Right lobe of liver (tissue), 6 donors: ENCODE data around the gene GMNC. TPM values are rescaled to one million over a fixed set of nuclear protein-coding genes. Genes with fewer than 3 reads are reported as not detected.

Experiments used
- ATAC-seq, 4 donors: fragments of 200-7000 bp; cut with Tn5 transposase; one replicate each; pipeline ENCODE4 v1.9.1; 2020; ENCODE audit warnings: mild to moderate bottlenecking in 4 of 4, moderate library complexity in 4 of 4
- DNase-seq, 3 donors: peaks; one replicate each; pipeline ENCODE4 v3.0.0-alpha.2; 2020
- H3K27ac ChIP-seq, 3 donors: fragments of 200-600 bp; one replicate each; pipeline ENCODE4 v1.8.0; 2022
- H3K27me3 ChIP-seq, 2 donors: fragments of 200-600 bp; one replicate each; pipeline ENCODE4 v1.8.0; 2022
- H3K36me3 ChIP-seq, 4 donors: fragments of 200-600 bp; sonication (generic) in 1 of 4; one replicate each; pipeline versions ENCODE4 v1.5.1 to v1.8.0; 2017 to 2022; ENCODE audit warnings: control low read depth in 1 of 4
- H3K4me1 ChIP-seq, 4 donors: fragments of 200-600 bp; sonication (generic) in 1 of 4; one replicate each; pipeline versions ENCODE4 v1.5.1 to v1.8.0; 2017 to 2022; ENCODE audit warnings: control low read depth in 1 of 4
- H3K4me3 ChIP-seq, 3 donors: fragments of 200-600 bp; one replicate each; pipeline ENCODE4 v1.8.0; 2022
- H3K9me3 ChIP-seq, 4 donors: fragments of 200-600 bp; sonication (generic) in 1 of 4; one replicate each; pipeline versions ENCODE4 v1.5.1 to v1.8.0; 2017 to 2022; ENCODE audit warnings: control low read depth in 1 of 4
- CTCF ChIP-seq, 4 donors: fragments of 200-600 bp in 3 of 4; fragments of 450-650 bp in 1 of 4; IDR thresholded peaks; one replicate each; pipeline versions ENCODE4 v1.5.1 to v1.8.0; 2016 to 2022; ENCODE audit warnings: antibody characterized with exemption in 4 of 4, mild to moderate bottlenecking in 2 of 4
- POLR2A ChIP-seq: fragments of 450-650 bp; IDR thresholded peaks from one replicate; pipeline ENCODE4 v1.6.1; 2017; ENCODE audit warnings: antibody characterized with exemption, mild to moderate bottlenecking
- WGBS: methylation state at CpG from one replicate; pipeline ENCODE4 v1.1.6; 2018; ENCODE audit warnings: low coverage, low lambda C conversion rate; ENCODE audit not compliant: insufficient coverage; ENCODE audit errors: missing lambda C conversion rate; 5-methylcytosine and 5-hydroxymethylcytosine counted together
- intact Hi-C, 2 donors: fragments of 100-400 bp; cut with DNase I; formaldehyde crosslinking; loops; one replicate each; pipeline versions ENCODE4 v1.11.2 to v1.14.1; 2022
- total RNA-seq, 6 experiments: library from RNA; depleted of rRNA in 2 of 6; stranded (reverse); fragments of >200 nt in 2 of 6; fragmentation: NEBNext Ultra II Directional in 3 of 6; extraction: Animal tissue kit (Norgen Biotek cat#: 25700) in 3 of 6; gene quantifications; one replicate each; pipeline versions ENCODE4 v1.1.0 to v1.2.4, GENCODE V29; 2016 to 2023
- donor health status: DM: no; HTN: yes; CAD: no.
- donor health status: DM: no; HTN: no; CAD: no.
- donor health status: DM: no; HTN: no; CAD: no.
- donor health status: DM: no; HTN: yes; CAD: no.
- donor health status: DM: no; HTN: yes; CAD: no.

GMNC gene
- total RNA-seq, 6 experiments from 2014 or later, result 1.7 to 8.6 (median 6.2) TPM

GRCh38 chr3:190840146-190840545 lies 22.3 kb downstream of the GMNC start:
- no peaks in the 10 kb centered on the region for H3K9me3 ChIP-seq
- no peak for ATAC-seq

DNA sequence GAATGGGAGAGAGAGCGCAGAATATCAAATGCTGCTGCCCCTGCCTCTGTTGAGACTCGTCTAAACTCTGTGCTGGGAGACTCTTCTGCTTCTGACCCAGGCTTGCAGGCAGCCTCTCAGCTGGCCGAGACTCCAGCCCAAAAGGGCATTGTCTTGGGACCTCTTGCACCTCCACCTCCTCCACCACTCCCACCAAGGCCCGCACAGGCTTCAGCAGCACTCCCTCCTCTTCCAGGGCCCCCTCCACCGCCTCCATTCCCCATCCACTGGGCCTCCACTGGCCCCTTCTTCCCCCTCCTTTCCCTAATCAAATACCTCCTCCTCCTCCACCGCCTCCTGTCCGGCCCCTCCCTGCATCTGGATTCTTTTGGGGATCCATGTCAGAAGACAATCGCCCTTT lies 31.3 kb downstream of the GMNC start:
- Histone ChIP-seq H3K36me3 (no peaks in the 10 kb centered on the region), H3K4me1 (peaks cover 0 to 2% (median 0%) of the 10 kb centered on the region in 4 donors), H3K9me3 (no peaks in the 10 kb centered on the region), H3K27ac (no peak overlapping the region), H3K27me3 (no peaks in the 10 kb centered on the region), H3K4me3 (no peak overlapping the region)
- ATAC-seq, result no peak
- intact Hi-C loops, result no loop called here
- TF ChIP-seq POLR2A, result no peak
- no peak for TF ChIP-seq CTCF (IDR thresholded peaks at IDR 0.05)
- 75% methylated on average over 5 of the region's 8 CpGs for WGBS
- DNase-seq, result peak in 1 of 3 donors; percentile 39

More at GRCh38 chr3:190840146-190840545, 22.3 kb downstream of the GMNC start:
- Histone ChIP-seq H3K27ac (no peak overlapping the region), H3K36me3 (no peaks in the 10 kb centered on the region), H3K4me3 (no peak overlapping the region), H3K27me3 (no peaks in the 10 kb centered on the region), H3K4me1 (no peaks in the 10 kb centered on the region)
- intact Hi-C loops, result no loop called here
- TF ChIP-seq POLR2A (no peak), CTCF (IDR thresholded peaks at IDR 0.05) (no peak)
- WGBS, result 50% methylated on average over 4 of the region's 4 CpGs
- DNase-seq, result no peak

DNA sequence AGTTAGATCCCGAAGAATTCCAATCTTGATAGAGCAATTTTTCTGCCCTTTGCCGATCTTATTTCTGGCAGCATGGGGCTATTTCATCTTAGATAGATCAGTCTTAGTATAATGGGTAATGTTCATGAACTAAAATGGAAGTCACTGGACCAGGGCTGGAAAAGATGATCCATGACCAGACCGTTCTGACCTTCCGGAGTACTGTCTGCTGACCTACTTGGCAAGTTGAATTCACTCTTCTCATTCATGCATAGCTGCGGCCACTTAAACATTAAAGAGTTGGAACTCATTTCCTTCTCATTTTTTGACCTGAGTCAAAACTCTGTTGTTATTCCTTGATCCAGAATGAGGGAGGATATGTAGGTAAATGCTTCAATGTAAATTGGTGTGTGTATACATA lies 32.5 kb downstream of the GMNC start:
- no peak overlapping the region for H3K4me3 ChIP-seq

GRCh38 chr3:190826018-190826417 lies 36.5 kb downstream of the GMNC start:
- Histone ChIP-seq H3K4me1 (peaks cover 0 to 3% (median 0%) of the 10 kb centered on the region in 4 donors), H3K9me3 (no peaks in the 10 kb centered on the region), H3K4me3 (no peak overlapping the region), H3K27me3 (no peaks in the 10 kb centered on the region), H3K36me3 (no peaks in the 10 kb centered on the region), H3K27ac (no peak overlapping the region)
- DNase-seq (peak; percentile 40 to 74 (median 55)), ATAC-seq (peak; percentile 91 to 98 (median 96))
- 23% methylated on average over 2 of the region's 2 CpGs for WGBS
- intact Hi-C loops, result no loop called here
- no peak for TF ChIP-seq CTCF (IDR thresholded peaks at IDR 0.05)
- no peak for TF ChIP-seq POLR2A

More for the DNA sequence above, 32.5 kb downstream of the GMNC start:
- TF ChIP-seq CTCF (IDR thresholded peaks at IDR 0.05) (no peak), POLR2A (no peak)
- intact Hi-C loops, result no loop called here
- DNase-seq, result no peak
- 60% methylated on average over 5 of the region's 5 CpGs for WGBS
- no peaks in the 10 kb centered on the region for H3K9me3 ChIP-seq
- H3K27ac ChIP-seq, result no peak overlapping the region
- H3K4me1 ChIP-seq, result peaks cover 0 to 3% (median 0%) of the 10 kb centered on the region in 4 donors
- H3K36me3 ChIP-seq, result no peaks in the 10 kb centered on the region
- no peaks in the 10 kb centered on the region for H3K27me3 ChIP-seq
- no peak for ATAC-seq
